ENCODE measurements around the gene NGDN. TPM values are rescaled to one million over a fixed set of nuclear protein-coding genes. Genes with fewer than 3 reads are reported as not detected.

Gene NGDN
- total RNA-seq, 4 donors from 2014 or later: 34.0 to 41.7 (median 37.3) TPM

DNA sequence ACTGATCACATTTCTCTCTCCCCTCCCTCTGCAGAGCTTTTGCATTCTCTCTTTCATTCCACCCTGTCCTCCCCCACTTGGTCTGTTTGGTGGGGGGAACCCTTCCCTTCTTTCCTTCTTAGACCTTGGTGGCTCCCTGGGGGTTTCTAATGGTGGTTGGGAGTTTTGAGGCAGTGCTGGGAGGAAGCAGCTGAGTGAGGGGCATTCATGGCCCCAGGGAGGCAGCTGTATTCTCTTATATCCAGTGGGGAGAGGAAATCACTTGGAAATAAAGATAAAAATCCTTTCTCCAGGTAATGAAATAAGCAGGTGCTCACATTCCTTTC is 13.3 kb downstream of the NGDN start:
- no peak for DNase-seq (ENCODE audit: low spot score in 2 of 2)
- H3K4me3 ChIP-seq (ENCODE audit: low read depth, poor library complexity, severe bottlenecking): no peak overlapping the region
- TF ChIP-seq, protein P1, sequence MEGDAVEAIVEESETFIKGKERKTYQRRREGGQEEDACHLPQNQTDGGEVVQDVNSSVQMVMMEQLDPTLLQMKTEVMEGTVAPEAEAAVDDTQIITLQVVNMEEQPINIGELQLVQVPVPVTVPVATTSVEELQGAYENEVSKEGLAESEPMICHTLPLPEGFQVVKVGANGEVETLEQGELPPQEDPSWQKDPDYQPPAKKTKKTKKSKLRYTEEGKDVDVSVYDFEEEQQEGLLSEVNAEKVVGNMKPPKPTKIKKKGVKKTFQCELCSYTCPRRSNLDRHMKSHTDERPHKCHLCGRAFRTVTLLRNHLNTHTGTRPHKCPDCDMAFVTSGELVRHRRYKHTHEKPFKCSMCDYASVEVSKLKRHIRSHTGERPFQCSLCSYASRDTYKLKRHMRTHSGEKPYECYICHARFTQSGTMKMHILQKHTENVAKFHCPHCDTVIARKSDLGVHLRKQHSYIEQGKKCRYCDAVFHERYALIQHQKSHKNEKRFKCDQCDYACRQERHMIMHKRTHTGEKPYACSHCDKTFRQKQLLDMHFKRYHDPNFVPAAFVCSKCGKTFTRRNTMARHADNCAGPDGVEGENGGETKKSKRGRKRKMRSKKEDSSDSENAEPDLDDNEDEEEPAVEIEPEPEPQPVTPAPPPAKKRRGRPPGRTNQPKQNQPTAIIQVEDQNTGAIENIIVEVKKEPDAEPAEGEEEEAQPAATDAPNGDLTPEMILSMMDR (IDR thresholded peaks at IDR 0.05): no peak
- TF ChIP-seq POLR2A (IDR thresholded peaks at IDR 0.05): no peak
- intact Hi-C loops (cut with DNase I; ENCODE audit: low total_unique reads): no loop called here

GRCh38 chr14:23483236-23483854 is 13.8 kb downstream of the NGDN start:
- WGBS, 2 donors: 59% methylated on average over 9 of the region's 9 CpGs
- TF ChIP-seq POLR2A (IDR thresholded peaks at IDR 0.05): no peak
- TF ChIP-seq, protein P1 (IDR thresholded peaks at IDR 0.05): no peak
- intact Hi-C loops (cut with DNase I; ENCODE audit: low total_unique reads): no loop called here

GRCh38 chr14:23485326-23485725 is 15.8 kb downstream of the NGDN start:
- TF ChIP-seq, protein P1 (IDR thresholded peaks at IDR 0.05): no peak
- intact Hi-C loops (cut with DNase I; ENCODE audit: low total_unique reads): no loop called here
- no peak overlapping the region for H3K4me3 ChIP-seq (ENCODE audit: low read depth, poor library complexity, severe bottlenecking)
- DNase-seq (ENCODE audit: low spot score in 2 of 2): no peak
- whole genome bisulfite sequencing, 2 donors: 87 to 88% methylated on average over 4 of the region's 4 CpGs

More at GRCh38 chr14:23483236-23483854, 13.8 kb downstream of the NGDN start:
- DNase-seq (ENCODE audit: low spot score in 2 of 2): no peak
- H3K4me3 ChIP-seq (ENCODE audit: low read depth, poor library complexity, severe bottlenecking): no peak overlapping the region

DNA sequence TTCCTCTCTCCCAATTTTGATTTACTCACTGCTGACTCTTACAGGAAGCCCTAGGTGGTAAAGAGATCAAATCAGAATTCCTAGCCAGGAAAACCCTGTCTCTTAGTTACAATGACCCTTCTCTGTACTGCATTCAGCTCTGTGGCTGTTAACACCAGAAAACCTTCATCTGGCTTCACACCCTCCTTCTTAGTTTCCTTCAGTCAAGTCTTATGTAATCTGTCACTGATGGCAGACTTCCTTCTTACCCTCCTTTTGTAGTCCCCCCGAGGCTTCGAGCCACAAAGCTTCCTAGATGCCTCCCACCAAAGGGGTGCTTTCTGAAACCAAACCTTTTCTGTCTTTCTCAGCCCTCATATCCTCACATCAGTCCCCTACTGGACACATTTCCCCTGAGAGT is 16.5 kb downstream of the NGDN start:
- no peak overlapping the region for H3K4me3 ChIP-seq (ENCODE audit: low read depth, poor library complexity, severe bottlenecking)
- no peak for DNase-seq (ENCODE audit: low spot score in 2 of 2)
- intact Hi-C loops (cut with DNase I; ENCODE audit: low total_unique reads): no loop called here
- 76 to 91% methylated on average over 2 of the region's 2 CpGs for WGBS, 2 donors
- TF ChIP-seq, protein P1 (IDR thresholded peaks at IDR 0.05): no peak
- no peak for TF ChIP-seq POLR2A (IDR thresholded peaks at IDR 0.05)

GRCh38 chr14:23487216-23487615 is 17.7 kb downstream of the NGDN start:
- intact Hi-C loops (cut with DNase I; ENCODE audit: low total_unique reads): no loop called here
- WGBS, 2 donors: 78 to 85% methylated on average over 7 of the region's 7 CpGs
- no peak overlapping the region for H3K4me3 ChIP-seq (ENCODE audit: low read depth, poor library complexity, severe bottlenecking)
- DNase-seq (ENCODE audit: low spot score in 2 of 2): no peak
- TF ChIP-seq, protein P1 (IDR thresholded peaks at IDR 0.05): no peak
- no peak for TF ChIP-seq POLR2A (IDR thresholded peaks at IDR 0.05)

- TF ChIP-seq, protein P1 (IDR thresholded peaks at IDR 0.05): no peak
- TF ChIP-seq POLR2A (IDR thresholded peaks at IDR 0.05): no peak
- intact Hi-C loops (cut with DNase I; ENCODE audit: low total_unique reads): no loop called here
- no peak for DNase-seq (ENCODE audit: low spot score in 2 of 2)
- no peak overlapping the region for H3K4me3 ChIP-seq (ENCODE audit: low read depth, poor library complexity, severe bottlenecking)
Measured at GRCh38 chr14:23492618-23493272, 23.2 kb downstream of the NGDN start.

All from lower leg skin (tissue), 4 donors.